HG03097 (cell line): Measurements from ENCODE around the gene SND1.
"Not testable (repeated sequence)": the region's sequence is repeated elsewhere in the genome, so short reads cannot be mapped to it uniquely, and the experiment has no call there.

Source experiments
- ATAC-seq: cut with Tn5 transposase; IDR thresholded peaks from one replicate; pipeline ENCODE4 v1.9.1; 2021; ENCODE audit not compliant: unreplicated experiment, low FRiP score

Gene SND1

GRCh38 chr7:127948312-127948711, 296.3 kb downstream of the SND1 start:
- no peak for ATAC-seq

DNA sequence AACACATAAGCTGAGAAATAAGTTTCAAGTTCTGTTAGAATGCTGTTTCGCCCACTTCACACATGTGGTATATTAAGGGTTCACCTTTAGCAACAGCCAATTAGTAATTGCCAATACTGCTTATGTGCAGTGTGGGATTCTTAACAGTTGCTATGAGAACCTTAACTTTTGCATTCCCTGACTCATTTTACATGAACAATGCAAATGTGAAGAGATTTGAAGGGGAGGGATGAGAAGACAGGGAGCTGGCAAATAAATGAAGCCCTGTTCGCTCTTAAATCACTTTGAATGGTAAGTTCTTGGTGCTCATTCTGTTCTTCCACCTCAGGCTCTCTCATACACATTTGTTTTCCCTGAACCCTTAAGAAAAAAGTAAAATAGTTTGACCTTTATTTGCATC, 296.9 kb downstream of the SND1 start:
- no peak for ATAC-seq

GRCh38 chr7:127949769-127950222, 297.8 kb downstream of the SND1 start:
- ATAC-seq: no peak

DNA sequence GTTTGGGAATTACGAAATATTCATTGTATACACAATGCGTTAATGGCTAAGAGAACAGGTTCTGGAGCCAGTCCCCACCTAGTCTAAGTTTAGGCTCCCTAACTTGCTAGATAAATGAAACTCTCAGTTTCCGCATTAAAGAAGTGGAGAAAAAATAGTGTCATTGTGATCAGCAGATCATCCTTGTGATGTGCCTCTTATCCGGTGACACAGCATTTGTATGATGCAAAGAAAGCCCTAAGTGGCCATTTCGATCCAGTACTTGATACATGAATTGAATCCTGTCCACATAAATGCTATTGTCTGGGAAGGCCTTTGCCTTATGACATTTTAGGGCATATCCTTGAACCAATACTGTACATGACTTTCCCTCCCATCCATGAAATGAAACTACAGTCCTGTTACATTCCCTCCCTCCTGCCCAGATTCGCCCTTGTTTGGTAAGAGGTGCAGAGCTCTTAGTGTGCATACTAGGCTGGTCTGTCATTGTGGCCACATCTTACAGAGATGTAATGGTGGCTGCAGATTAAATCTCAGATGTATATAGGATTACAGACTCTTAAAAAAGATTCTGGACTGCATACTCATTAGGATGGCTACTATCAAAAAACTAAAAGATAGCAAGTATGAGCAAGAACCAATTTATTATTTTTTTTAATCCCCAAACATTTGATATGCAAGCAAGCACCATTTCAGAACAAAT, 298.4 kb downstream of the SND1 start:
- ATAC-seq: no peak

DNA sequence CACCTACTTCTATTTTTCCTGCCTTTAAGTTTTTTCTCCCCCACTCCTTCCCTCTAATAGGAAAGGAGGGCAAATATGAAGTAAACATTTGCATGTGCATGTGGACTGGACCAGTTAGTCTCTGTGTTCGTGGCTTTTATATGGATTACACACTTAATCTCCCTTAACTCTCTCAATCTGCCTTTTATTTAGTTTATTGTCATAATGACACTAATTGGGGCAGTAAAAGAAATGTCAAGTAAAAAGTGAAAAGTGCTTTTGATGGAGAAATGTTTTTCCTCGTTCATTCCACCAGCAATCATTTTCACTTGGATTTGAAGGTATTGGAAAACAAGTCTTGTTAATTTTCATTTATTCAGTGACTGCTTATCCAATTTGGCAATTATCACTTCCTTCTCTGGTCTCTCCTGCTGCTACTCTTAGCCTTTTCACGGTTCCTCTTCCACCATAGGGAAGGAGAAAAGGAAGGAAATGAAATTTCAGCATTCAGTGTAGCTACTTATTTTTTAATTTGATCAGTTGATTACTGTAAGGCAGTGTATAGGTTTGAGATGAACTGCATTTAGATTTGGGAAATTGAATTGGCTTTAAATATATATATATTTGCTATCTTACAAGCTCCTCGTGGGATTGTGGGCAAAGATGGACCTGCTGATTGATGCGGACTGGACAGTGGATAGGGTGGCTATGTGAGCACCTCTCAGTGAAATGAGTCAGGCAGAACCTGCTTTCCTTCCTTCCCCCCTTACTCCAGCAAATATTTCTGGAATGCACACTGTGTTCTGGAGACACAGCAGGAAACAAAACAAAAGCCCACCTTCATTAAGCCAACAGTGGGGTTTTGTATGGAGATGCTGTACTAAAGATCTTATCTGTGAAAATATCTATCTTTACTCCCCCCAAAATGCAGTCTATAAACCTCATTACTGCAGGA, 301.7 kb downstream of the SND1 start:
- ATAC-seq: no peak

DNA sequence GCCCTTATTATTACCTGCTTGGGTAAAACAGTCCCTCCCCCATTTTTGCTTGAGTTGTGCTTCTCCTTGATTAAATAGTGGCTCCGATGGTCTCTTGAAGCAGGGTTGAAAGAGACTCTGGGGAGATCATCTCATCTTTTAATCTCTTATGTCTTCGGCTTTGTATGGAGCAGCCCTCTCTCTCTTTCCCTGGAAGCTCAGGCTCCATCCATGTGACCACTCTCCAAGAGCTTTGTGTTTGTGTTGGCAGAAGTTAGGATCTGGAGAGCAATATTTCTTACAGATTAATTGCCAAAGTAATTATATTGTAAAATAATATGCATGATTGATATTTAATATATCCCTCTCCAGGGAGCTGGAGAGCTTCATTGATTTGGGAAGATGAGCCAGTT, 302.4 kb downstream of the SND1 start:
- ATAC-seq: no peak

DNA sequence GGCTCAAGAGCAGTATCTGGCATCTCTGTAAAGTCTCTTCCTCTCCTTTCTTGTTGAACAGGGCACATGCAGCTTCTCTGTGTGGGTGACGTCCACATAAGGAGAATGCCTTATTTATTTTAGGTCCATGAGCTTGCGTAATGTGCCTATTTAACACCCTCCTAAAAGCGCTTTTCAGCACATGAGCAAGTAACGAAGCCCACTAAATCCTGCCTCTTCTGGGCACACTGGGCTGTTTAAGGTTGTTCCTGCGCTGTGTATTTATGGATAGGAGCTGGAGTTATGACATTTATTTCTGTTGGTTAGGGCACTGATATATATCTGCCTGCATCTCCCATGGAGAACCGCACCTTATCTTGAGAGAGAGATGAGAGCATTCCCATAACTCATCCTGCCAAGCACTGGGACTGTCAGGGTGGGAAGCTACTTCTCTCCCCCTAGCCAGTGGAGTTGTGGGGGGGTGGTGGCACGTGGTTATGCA, 303.1 kb downstream of the SND1 start:
- ATAC-seq: no peak

GRCh38 chr7:127957886-127958285, 305.9 kb downstream of the SND1 start:
- ATAC-seq: no peak

DNA sequence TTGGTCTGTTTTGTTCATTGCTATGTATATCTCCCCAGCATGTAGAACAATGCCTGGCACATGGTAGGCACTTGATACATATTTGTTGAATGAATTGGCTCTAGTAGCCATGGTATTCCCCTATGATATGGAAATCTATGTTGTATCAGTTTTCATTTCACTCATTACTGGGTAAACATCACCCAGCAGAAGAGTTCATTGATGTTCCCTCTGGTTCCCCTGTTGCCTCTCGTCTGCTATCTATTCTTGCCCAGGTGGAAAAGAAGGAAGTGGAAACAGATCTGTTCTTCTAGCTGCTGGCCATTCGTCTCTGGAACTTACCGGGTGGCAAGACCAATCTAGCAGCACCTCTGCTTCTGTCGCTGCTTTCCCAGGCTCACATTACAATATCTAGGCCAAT, 307.8 kb downstream of the SND1 start:
- no peak for ATAC-seq

GRCh38 chr7:127961786-127962453, 309.9 kb downstream of the SND1 start:
- no peak for ATAC-seq

GRCh38 chr7:127962589-127963361, 310.8 kb downstream of the SND1 start:
- no peak for ATAC-seq

DNA sequence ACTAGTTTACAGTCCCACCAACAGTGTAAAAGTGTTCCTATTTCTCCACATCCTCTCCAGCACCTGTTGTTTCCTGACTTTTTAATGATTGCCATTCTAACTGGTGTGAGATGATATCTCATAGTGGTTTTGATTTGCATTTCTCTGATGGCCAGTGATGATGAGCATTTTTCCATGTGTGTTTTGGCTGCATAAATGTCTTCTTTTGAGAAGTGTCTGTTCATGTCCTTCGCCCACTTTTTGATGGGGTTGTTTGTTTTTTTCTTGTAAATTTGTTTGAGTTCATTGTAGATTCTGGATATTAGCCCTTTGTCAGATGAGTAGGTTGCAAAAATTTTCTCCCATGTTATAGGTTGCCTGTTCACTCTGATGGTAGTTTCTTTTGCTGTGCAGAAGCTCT, 311.9 kb downstream of the SND1 start:
- not testable (repeated sequence) for ATAC-seq

DNA sequence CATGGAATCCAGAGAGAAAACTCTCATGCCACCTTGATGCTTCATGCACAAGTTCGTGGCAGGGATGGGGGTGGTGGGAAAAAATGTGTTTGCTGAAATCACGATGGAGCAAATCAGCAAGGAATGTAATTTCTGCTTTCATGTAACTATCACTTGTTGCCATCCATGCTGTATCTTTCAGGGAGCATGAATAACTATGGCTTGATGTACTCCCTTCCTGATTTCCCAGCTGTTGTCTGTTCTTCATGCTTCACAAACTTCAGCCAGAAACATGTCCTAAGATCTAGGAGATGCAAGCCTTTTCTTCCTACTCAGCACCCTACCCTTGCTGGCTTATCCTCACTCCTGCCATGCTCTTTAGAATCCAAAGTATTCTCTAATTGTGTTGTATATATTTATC, 315.3 kb downstream of the SND1 start:
- no peak for ATAC-seq

- ATAC-seq: no peak
These were observed 316.6 kb downstream of the SND1 start for GRCh38 chr7:127968547-127968946.

DNA sequence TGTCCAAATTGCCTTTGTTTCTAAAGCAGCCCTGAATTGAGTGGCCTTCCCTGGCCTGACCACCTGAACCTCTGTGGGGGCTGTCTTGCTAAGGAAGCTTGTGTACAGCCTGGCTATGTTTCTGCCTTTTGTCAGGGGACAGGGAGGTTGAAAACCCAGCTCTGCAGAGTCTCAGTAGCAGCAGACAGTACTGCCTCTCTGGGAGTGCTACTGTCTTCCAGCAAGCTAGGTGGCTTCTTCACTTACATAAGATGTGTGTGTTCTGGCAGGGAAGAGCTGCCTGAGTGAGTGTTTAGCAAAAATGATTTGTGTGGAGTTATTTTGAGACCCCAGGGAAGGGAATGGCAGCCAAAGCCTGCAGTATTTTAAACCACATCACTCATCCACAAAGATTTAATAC, 321.8 kb downstream of the SND1 start:
- ATAC-seq: no peak

GRCh38 chr7:127974446-127975035, 322.5 kb downstream of the SND1 start:
- no peak for ATAC-seq

DNA sequence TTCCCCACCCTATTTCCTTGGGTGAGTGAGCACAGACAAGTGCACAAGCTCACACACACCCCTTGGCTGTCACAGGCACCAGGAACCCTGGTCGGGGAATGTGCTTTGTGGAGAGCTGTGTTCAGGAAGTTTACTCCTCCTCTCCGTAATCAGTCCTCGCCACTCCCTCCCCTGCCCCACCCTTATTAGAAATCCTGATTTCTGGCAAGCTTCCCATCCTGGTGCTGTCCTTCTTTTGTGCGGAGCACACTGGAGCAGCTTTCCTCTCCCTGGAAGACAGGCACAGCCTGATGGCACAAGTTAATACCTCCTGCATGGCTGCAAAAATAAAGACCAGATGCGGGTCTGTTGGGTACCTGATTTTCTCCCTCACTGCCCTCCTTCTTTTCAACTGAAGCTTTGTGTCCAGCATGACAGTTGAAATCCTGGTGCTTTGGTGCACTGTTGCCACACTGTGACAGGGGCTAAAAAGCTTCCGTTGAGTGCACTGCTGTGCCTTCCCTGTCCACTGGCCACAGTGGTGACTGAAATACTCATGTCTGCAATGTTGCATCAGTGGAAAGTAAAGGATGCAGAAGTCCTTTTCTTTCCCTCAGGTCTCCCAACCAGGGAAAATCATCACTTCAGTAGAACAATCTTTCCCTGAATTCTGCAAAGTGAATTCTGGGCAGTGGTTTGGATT, 324.2 kb downstream of the SND1 start:
- ATAC-seq: no peak

GRCh38 chr7:127976738-127977120, 324.7 kb downstream of the SND1 start:
- no peak for ATAC-seq

GRCh38 chr7:127978421-127978820, 326.4 kb downstream of the SND1 start:
- no peak for ATAC-seq
